ENCODE data around the gene HS3ST3A1.

The HS3ST3A1 gene

DNA sequence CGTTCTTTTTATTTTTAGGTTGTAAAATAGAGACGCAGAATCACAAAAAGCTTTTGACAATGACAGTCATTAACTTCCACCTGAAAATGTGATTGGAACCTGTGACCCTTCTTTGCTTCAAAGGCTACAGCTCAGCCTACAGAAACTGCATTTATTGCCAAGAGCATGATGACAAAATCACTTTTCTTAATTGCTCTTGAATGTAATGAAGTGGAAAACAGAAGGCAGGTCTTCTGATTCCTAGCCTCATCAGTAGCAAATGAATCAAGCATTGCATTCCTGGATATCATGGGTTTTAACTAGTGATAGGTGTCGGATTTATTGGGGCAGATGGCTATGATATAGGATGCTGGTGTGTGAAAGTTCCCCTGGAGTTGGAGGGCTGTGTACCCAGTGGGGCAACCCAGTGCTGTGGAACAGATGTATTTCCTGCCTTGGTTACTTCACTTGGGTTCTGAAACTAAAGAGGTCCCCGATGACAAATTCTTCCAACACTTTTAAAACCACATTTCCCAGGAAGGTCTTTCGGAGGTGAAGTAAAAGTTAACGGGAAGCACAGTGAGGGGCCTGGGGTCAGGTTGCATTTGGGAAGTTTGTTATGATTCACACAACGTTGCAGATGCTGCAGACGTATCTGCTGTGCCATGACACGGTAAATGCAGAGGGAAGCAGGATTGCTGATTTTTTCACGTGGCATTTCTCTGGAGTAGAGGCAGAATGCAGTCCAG is 127.5 kb downstream of the HS3ST3A1 start:
- Histone ChIP-seq H3K27ac (no peak overlapping the region), H3K4me3 (no peak overlapping the region)
- TF ChIP-seq CTCF (IDR thresholded peaks at IDR 0.05), result no peak
- no peak for DNase-seq (ENCODE audit: low spot score)

DNA sequence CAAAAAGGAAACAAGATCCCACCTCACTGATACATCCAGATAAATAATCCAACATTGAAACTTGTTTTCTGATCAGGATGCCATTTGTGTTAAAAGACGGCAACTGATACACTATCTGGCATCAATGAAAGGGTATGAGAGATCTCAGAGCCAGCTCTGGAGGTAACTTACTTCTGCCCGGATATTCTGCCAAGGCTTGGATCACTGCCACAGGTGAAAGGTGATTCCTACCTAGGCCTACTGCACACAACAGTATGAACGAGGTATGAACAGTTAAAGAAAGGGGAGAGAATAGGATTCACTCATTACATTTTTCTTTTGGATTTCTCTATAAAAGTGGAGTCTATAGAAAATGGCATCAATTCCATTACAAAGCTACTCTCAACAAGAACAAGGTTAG is 136.1 kb downstream of the HS3ST3A1 start:
- no peak for DNase-seq (ENCODE audit: low spot score)
- no peak for TF ChIP-seq CTCF (IDR thresholded peaks at IDR 0.05)
- no peak overlapping the region for H3K27ac ChIP-seq
- H3K4me3 ChIP-seq, result no peak overlapping the region

- no peak for TF ChIP-seq CTCF (IDR thresholded peaks at IDR 0.05)
- DNase-seq (ENCODE audit: low spot score), result no peak
- Histone ChIP-seq H3K4me3 (no peak overlapping the region), H3K27ac (no peak overlapping the region)
These were observed 139.0 kb downstream of the HS3ST3A1 start for GRCh38 chr17:13462673-13463124.

DNA sequence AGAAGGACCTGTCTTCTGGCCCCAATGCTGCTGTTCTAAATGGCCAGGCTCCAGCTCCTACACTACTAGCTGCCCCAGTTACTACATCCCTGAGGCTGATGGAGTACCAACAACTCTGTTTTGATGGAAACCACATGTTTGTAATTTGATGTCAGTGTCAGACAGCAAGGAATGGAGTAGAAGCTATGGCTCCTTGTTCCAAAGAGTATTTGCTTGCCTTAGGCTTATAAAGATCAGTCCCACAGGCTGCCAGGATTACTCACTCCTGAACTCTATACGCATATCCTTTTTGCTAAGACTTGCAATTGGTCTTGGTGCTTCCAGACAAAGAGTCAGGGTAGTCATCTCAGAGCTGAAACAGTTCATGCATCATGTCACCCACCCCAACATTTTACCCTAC is 139.6 kb downstream of the HS3ST3A1 start:
- TF ChIP-seq CTCF (IDR thresholded peaks at IDR 0.05), result no peak
- DNase-seq (ENCODE audit: low spot score), result no peak
- no peak overlapping the region for H3K27ac ChIP-seq
- no peak overlapping the region for H3K4me3 ChIP-seq

DNA sequence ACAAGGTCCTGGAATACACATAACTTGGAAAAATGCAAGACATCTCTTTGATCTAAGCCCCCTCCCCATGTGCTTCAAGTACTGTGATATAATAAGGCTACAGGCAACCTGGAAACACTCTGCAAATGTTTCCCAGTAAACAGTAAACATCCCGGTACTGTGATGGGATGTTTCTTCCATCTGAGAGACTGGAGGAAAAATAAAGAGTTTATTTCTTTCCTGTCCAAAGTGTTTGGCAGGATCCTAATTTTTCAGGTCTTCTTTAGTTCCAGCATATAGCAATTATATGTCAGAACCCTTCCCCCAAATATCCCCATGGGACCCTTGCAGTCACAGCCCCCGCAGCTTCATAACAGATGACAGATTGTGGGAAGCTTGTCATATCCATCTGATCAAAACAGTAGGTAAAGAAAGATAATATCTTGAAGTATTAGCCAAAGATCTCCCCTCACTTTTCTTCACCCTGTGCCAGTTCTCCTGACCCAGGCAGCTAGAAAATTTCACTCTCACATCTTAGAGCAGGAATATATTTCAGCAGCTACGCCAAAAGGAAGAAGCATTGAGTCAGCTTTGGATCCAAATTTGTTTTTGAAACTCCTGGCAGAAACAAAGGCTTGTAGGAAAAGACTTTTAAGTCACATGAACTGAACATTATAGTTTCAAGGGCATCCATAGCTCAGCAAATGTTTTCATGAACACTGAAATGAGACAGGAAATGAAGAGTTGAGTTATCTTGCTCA is 141.3 kb downstream of the HS3ST3A1 start:
- Histone ChIP-seq H3K27ac (no peak overlapping the region), H3K4me3 (no peak overlapping the region)
- DNase-seq (ENCODE audit: low spot score), result no peak
- TF ChIP-seq CTCF (IDR thresholded peaks at IDR 0.05), result no peak

- Histone ChIP-seq H3K27ac (no peak overlapping the region), H3K4me3 (no peak overlapping the region)
- no peak for DNase-seq (ENCODE audit: low spot score)
- no peak for TF ChIP-seq CTCF (IDR thresholded peaks at IDR 0.05)
These were observed 143.9 kb downstream of the HS3ST3A1 start for GRCh38 chr17:13457783-13458182.
